HL-60 (cell line): ENCODE results near the gene BMP7.

Experiments used
- CTCF ChIP-seq: IDR thresholded peaks from one replicate; pipeline ENCODE4 v1.5.1; 2011; ENCODE audit warnings: low read length, control low read depth, inconsistent platforms; ENCODE audit not compliant: insufficient read depth
- GABPA ChIP-seq: IDR thresholded peaks from 2 replicates; pipeline ENCODE4 v1.6.1; 2012; ENCODE audit warnings: low read depth
- POLR2AphosphoS5 ChIP-seq: IDR thresholded peaks from 2 replicates; pipeline ENCODE4 v1.6.1; 2012; ENCODE audit warnings: low read depth
- REST ChIP-seq: IDR thresholded peaks from 2 replicates; pipeline ENCODE4 v1.6.1; 2012; ENCODE audit warnings: low read depth; ENCODE audit not compliant: insufficient replicate concordance
- SPI1 ChIP-seq: IDR thresholded peaks from 2 replicates; pipeline ENCODE4 v1.6.1; 2012; ENCODE audit warnings: low read depth, mild to moderate bottlenecking, borderline replicate concordance

- TF ChIP-seq CTCF (no peak), REST (no peak), POLR2AphosphoS5 (no peak), GABPA (no peak), SPI1 (no peak)
Measured at GRCh38 chr20:57203204-57203603, 63.2 kb downstream of the BMP7 start.
